KMS-11 (cell line): ENCODE data around the gene CTNNA1.

Source experiments
- H2AFZ ChIP-seq: fragments of 200-600 bp; sonication (generic); 2 replicates; pipeline ENCODE4 v1.6.1; 2016; ENCODE audit warnings: antibody characterized with exemption, mixed run types, low read depth
- H3K27ac ChIP-seq: fragments of 200-600 bp; sonication (generic); 2 replicates; pipeline ENCODE4 v1.6.1; 2016; ENCODE audit warnings: mild to moderate bottlenecking, mixed run types
- H3K27me3 ChIP-seq: fragments of 200-600 bp; sonication (generic); 2 replicates; pipeline ENCODE4 v1.6.1; 2017; ENCODE audit warnings: mild to moderate bottlenecking, low read depth, mixed run types, moderate library complexity; ENCODE audit not compliant: insufficient read depth
- H3K36me3 ChIP-seq: fragments of 200-600 bp; sonication (generic); 2 replicates; pipeline ENCODE4 v1.6.1; 2017; ENCODE audit warnings: mild to moderate bottlenecking, mixed run types; ENCODE audit not compliant: insufficient read depth
- H3K4me1 ChIP-seq: fragments of 200-600 bp; sonication (generic); 2 replicates; pipeline ENCODE4 v1.6.1; 2016; ENCODE audit warnings: mild to moderate bottlenecking, low read depth, mixed run types; ENCODE audit not compliant: poor library complexity, severe bottlenecking
- H3K4me2 ChIP-seq: fragments of 200-600 bp; sonication (generic); 2 replicates; pipeline ENCODE4 v1.7.0; 2016; ENCODE audit warnings: mild to moderate bottlenecking, mixed run types
- H3K4me3 ChIP-seq: fragments of 200-600 bp; sonication (generic); IDR thresholded peaks from 2 replicates; pipeline ENCODE4 v1.6.1; 2017; ENCODE audit warnings: low read depth, low read length, mixed read lengths; ENCODE audit not compliant: insufficient read depth
- H3K79me2 ChIP-seq: fragments of 200-600 bp; sonication (generic); 2 replicates; pipeline ENCODE4 v1.6.1; 2016; ENCODE audit warnings: low read depth, mixed run types; ENCODE audit not compliant: insufficient read depth
- H3K9ac ChIP-seq: fragments of 200-600 bp; sonication (generic); 2 replicates; pipeline ENCODE4 v1.6.1; 2016; ENCODE audit warnings: mild to moderate bottlenecking, mixed run types
- H4K20me1 ChIP-seq: fragments of 200-600 bp; sonication (generic); 2 replicates; pipeline ENCODE4 v1.6.1; 2016; ENCODE audit warnings: mild to moderate bottlenecking, mixed run types; ENCODE audit not compliant: insufficient read depth
- TF ChIP-seq, protein P1 (sequence below): fragments of 200-600 bp; sonication (generic); conservative IDR thresholded peaks from 2 replicates; pipeline ENCODE4 v1.6.1; 2017; ENCODE audit warnings: low read depth, mild to moderate bottlenecking, antibody characterized with exemption, low read length, moderate library complexity, mixed read lengths

The CTNNA1 gene

DNA sequence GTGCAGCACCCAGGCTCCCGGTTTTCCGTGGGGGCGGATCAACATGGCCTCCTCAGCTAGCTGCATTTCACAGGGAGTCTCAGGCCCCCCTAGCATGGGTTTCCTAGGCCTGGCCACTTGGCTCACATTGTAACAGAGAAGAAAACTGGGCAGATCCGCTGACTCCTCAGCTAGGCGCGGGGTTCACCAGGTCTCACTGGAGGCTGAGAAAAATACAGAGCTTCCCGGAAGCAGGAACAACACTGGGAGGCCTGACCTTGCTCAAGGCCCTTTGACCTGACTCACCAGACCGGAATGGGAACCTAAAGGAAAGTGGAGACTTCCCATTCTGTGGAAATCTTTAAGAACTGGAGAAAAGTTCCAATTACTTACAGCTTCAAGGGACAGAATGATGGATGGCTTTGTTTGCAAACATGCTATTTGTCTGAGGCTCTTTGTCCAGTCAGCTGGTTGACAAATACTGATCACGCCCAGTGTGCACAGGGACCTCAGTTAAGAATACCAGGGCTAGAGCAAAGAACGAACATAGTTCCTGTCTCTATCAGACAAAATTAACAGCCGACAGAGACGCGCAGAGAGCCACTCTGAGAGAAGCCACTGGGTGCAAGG lies 210.6 kb downstream of the CTNNA1 start:
- H3K9ac ChIP-seq: no peak overlapping the region
- H2AFZ ChIP-seq: no peak overlapping the region
- no peaks in the 10 kb centered on the region for H3K79me2 ChIP-seq
- H3K27ac ChIP-seq: no peak overlapping the region
- no peaks in the 10 kb centered on the region for H3K4me1 ChIP-seq
- H3K4me3 ChIP-seq: no peak overlapping the region
- no peaks in the 10 kb centered on the region for H3K27me3 ChIP-seq
- TF ChIP-seq, protein P1, sequence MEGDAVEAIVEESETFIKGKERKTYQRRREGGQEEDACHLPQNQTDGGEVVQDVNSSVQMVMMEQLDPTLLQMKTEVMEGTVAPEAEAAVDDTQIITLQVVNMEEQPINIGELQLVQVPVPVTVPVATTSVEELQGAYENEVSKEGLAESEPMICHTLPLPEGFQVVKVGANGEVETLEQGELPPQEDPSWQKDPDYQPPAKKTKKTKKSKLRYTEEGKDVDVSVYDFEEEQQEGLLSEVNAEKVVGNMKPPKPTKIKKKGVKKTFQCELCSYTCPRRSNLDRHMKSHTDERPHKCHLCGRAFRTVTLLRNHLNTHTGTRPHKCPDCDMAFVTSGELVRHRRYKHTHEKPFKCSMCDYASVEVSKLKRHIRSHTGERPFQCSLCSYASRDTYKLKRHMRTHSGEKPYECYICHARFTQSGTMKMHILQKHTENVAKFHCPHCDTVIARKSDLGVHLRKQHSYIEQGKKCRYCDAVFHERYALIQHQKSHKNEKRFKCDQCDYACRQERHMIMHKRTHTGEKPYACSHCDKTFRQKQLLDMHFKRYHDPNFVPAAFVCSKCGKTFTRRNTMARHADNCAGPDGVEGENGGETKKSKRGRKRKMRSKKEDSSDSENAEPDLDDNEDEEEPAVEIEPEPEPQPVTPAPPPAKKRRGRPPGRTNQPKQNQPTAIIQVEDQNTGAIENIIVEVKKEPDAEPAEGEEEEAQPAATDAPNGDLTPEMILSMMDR: no peak
- no peak overlapping the region for H3K4me2 ChIP-seq
- H4K20me1 ChIP-seq: no peaks in the 10 kb centered on the region
- H3K36me3 ChIP-seq: no peaks in the 10 kb centered on the region

GRCh38 chr5:138964647-138965201 lies 211.5 kb downstream of the CTNNA1 start:
- no peak overlapping the region for H3K9ac ChIP-seq
- no peak overlapping the region for H2AFZ ChIP-seq
- H3K4me1 ChIP-seq: no peaks in the 10 kb centered on the region
- no peak overlapping the region for H3K4me2 ChIP-seq
- no peaks in the 10 kb centered on the region for H3K79me2 ChIP-seq
- H3K27ac ChIP-seq: no peak overlapping the region
- H3K4me3 ChIP-seq: no peak overlapping the region
- H3K36me3 ChIP-seq: no peaks in the 10 kb centered on the region
- H3K27me3 ChIP-seq: no peaks in the 10 kb centered on the region
- TF ChIP-seq, protein P1: no peak
- no peaks in the 10 kb centered on the region for H4K20me1 ChIP-seq

DNA sequence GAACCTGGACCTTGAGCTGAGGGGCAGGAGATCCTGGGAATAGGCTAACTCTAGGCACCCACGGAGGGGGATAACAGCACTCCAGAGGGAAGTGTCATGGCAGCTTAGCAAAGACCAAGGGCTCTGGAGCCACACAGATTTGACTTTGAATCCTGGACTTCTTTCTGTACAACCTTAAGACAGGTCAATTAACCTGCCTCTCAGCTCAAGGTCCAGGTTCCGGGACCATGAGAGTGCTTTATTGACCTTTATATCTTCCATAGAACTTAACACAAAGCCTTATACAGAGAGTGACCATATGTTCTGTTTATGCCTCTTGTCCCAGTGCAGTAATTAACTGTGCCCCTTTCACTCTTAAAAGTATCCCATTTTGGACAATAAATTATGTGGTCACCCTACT lies 212.4 kb downstream of the CTNNA1 start:
- Histone ChIP-seq H3K27ac (no peak overlapping the region), H2AFZ (no peak overlapping the region), H3K9ac (no peak overlapping the region), H3K27me3 (no peaks in the 10 kb centered on the region), H3K4me3 (no peak overlapping the region), H3K36me3 (no peaks in the 10 kb centered on the region), H4K20me1 (no peaks in the 10 kb centered on the region), H3K79me2 (no peaks in the 10 kb centered on the region), H3K4me2 (no peak overlapping the region), H3K4me1 (no peaks in the 10 kb centered on the region)
- TF ChIP-seq, protein P1: no peak

GRCh38 chr5:138966236-138966985 lies 213.2 kb downstream of the CTNNA1 start:
- Histone ChIP-seq H3K27ac (no peak overlapping the region), H3K4me2 (no peak overlapping the region), H3K4me3 (no peak overlapping the region)

More at GRCh38 chr5:138966236-138966985, 213.2 kb downstream of the CTNNA1 start:
- H3K9ac ChIP-seq: no peak overlapping the region
- H2AFZ ChIP-seq: no peak overlapping the region
- H4K20me1 ChIP-seq: no peaks in the 10 kb centered on the region
- H3K27me3 ChIP-seq: no peaks in the 10 kb centered on the region
- no peaks in the 10 kb centered on the region for H3K4me1 ChIP-seq
- no peaks in the 10 kb centered on the region for H3K36me3 ChIP-seq
- TF ChIP-seq, protein P1: no peak
- H3K79me2 ChIP-seq: no peaks in the 10 kb centered on the region
